H1 (cell line): Measurements from ENCODE around the gene GFRA3. TPM values are rescaled to one million over a fixed set of nuclear protein-coding genes. Genes with fewer than 3 reads are reported as not detected.

Source experiments
- CHD2 ChIP-seq: IDR thresholded peaks from 2 replicates; pipeline ENCODE4 v1.6.1; 2012; ENCODE audit warnings: low read length, improper control_type of control experiment
- EGR1 ChIP-seq: IDR thresholded peaks from 2 replicates; pipeline ENCODE4 v1.6.1; 2011; ENCODE audit warnings: low read depth, low read length, borderline replicate concordance
- KDM4A ChIP-seq: IDR thresholded peaks from one replicate; pipeline ENCODE4 v1.7.1; 2012; ENCODE audit warnings: low read depth, mild to moderate bottlenecking, moderate library complexity, low read length, inconsistent platforms; ENCODE audit not compliant: severe bottlenecking
- KDM5A ChIP-seq: fragments of 200-600 bp; IDR thresholded peaks from 2 replicates; pipeline ENCODE4 v1.7.1; 2012; ENCODE audit warnings: mild to moderate bottlenecking, low read length, inconsistent platforms, mixed read lengths
- TAF7 ChIP-seq: optimal IDR thresholded peaks from 2 replicates; pipeline ENCODE3; 2011; ENCODE audit warnings: low read depth, mild to moderate bottlenecking, inconsistent platforms, low read length, moderate library complexity, borderline replicate concordance
- polyA plus RNA-seq, 7 experiments: library from polyadenylated mRNA; depleted of rRNA in 3 of 7; stranded (reverse) in 5 of 7; unstranded in 2 of 7; fragments of >200 nt in 5 of 7; fragments of 200-250 nt in 2 of 7; gene quantifications; 1 replicate in 5 of 7; 2 replicates in 1 of 7; 4 replicates in 1 of 7; pipeline versions ENCODE4 v1.2.1 to v1.2.3, GENCODE V29; 2011 to 2013; ENCODE audit warnings: missing spikeins in 2 of 7, mixed read lengths in 2 of 7
- total RNA-seq: library from RNA; stranded (reverse); fragmentation: NEBNext Ultra II Directional; extraction: Animal tissue kit (Norgen Biotek cat#: 25700); gene quantifications from 2 replicates; pipeline ENCODE4 v1.2.1, GENCODE V29; 2021

GFRA3 gene
- total and polyA plus RNA-seq, 2 of the 8 experiments (the other 6 are each of a cell fraction or from before 2014, with no cell fraction given) = 0.88 to 3.4 TPM

GRCh38 chr5:138257583-138257982 is 16.8 kb downstream of the GFRA3 start (continued):
- TF ChIP-seq TAF7 (no peak), KDM5A (no peak), CHD2 (no peak), EGR1 (no peak), KDM4A (no peak)
- TF ChIP-seq, all 59 proteins: peak for 0
